HG02610 (cell line): ENCODE results near the gene ACVR1.

Experiments
- ATAC-seq: cut with Tn5 transposase; IDR thresholded peaks from one replicate; pipeline ENCODE4 v1.9.1; 2021; ENCODE audit warnings: mild to moderate bottlenecking, moderate library complexity; ENCODE audit not compliant: unreplicated experiment

Gene ACVR1

GRCh38 chr2:157876066-157876785 is at the start of gene ACVR1:
Gene ACVR1, minus strand, starts transcription at chr2:157876330. Its CDS starts 76,837 bp downstream, at chr2:157799493.
- ATAC-seq, result peak; percentile 90

- ATAC-seq, result no peak
Measured at GRCh38 chr2:157925071-157925470, 48.9 kb upstream of the ACVR1 start.

GRCh38 chr2:157923598-157924217 is 47.6 kb upstream of the ACVR1 start:
- no peak for ATAC-seq

GRCh38 chr2:157922815-157923214 is 46.7 kb upstream of the ACVR1 start:
- ATAC-seq, result no peak

- no peak for ATAC-seq
Measured at GRCh38 chr2:157922336-157922735, 46.2 kb upstream of the ACVR1 start.

- ATAC-seq, result no peak
Measured at GRCh38 chr2:157920736-157921135, 44.6 kb upstream of the ACVR1 start.

- no peak for ATAC-seq
Measured at GRCh38 chr2:157919181-157919580, 43.1 kb upstream of the ACVR1 start.

- ATAC-seq, result no peak
Measured at GRCh38 chr2:157918319-157918718, 42.2 kb upstream of the ACVR1 start.

- ATAC-seq, result no peak
Measured at GRCh38 chr2:157911750-157912149, 35.6 kb upstream of the ACVR1 start.

- ATAC-seq, result no peak
Measured at GRCh38 chr2:157911246-157911645, 35.1 kb upstream of the ACVR1 start.

GRCh38 chr2:157905092-157905491 is 29.0 kb upstream of the ACVR1 start:
- no peak for ATAC-seq

- ATAC-seq, result no peak
Measured at GRCh38 chr2:157903626-157904025, 27.5 kb upstream of the ACVR1 start.

- ATAC-seq, result no peak
Measured at GRCh38 chr2:157903151-157903550, 27.0 kb upstream of the ACVR1 start.

GRCh38 chr2:157902692-157903091 is 26.6 kb upstream of the ACVR1 start:
- no peak for ATAC-seq

GRCh38 chr2:157901325-157901724 is 25.2 kb upstream of the ACVR1 start:
- no peak for ATAC-seq

- no peak for ATAC-seq
Measured at GRCh38 chr2:157900684-157901083, 24.6 kb upstream of the ACVR1 start.

- no peak for ATAC-seq
Measured at GRCh38 chr2:157900203-157900602, 24.1 kb upstream of the ACVR1 start.

- no peak for ATAC-seq
Measured at GRCh38 chr2:157899125-157899839, 23.2 kb upstream of the ACVR1 start.

GRCh38 chr2:157898591-157898996 is 22.5 kb upstream of the ACVR1 start:
- ATAC-seq, result no peak

- peak; percentile 68 for ATAC-seq
Measured at GRCh38 chr2:157897106-157897971, 21.2 kb upstream of the ACVR1 start.

GRCh38 chr2:157895531-157895930 is 19.4 kb upstream of the ACVR1 start:
- no peak for ATAC-seq
